ENCODE results near the gene ZNF423. TPM values are rescaled to one million over a fixed set of nuclear protein-coding genes. Genes with fewer than 3 reads are reported as not detected.

ZNF423 gene
- polyA plus RNA-seq, 1 donor from 2014 or later, result 4.5 TPM

DNA sequence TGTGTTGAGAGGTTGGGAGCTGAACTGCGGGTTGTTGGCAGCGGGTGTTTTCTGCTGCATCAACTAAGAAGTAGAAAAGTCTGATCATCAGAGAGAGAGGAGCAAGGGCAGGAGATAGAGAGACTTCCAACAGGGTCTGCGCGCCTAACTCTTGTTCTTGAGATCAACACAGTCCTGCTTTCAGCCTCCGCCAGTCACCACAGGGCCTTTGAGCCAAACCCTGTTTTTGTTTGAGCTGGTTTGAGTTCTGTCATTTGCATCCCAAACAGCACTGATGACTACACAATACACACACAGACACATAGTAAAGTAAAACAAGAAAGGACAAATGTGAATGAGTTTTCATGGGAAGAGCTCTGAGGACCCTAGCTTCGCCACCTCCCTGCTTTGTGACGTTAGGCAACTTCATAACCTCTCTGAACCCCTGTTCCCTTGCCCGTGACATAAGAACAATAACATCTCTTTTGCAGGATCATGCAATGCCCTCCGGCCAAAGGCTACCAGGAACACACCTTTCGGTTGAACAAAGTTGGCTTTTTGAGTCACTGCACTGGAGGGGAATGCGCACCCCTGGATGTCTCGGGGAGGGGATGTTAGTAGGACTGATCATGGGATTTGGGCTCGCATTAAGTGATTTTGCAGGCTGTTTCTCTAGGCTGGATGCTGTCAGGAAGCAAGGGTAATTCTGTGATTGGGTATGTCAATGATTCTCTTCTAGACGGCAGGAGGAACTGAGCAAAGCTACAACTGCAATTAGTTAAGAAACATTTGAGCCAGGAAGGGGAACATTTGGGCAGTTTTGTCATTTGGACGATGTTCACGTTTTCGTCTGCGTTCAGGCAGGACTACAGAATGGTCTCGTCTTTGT lies 390.0 kb downstream of the ZNF423 start:
- Histone ChIP-seq H3K36me3 (ENCODE audit: insufficient read depth, low read length) (no peaks in the 10 kb centered on the region), H3K79me2 (replicated peaks; ENCODE audit: insufficient read depth, low read length) (no peaks in the 10 kb centered on the region), H3K9me2 (ENCODE audit: insufficient read depth, low read length) (no peaks in the 10 kb centered on the region), H3K4me2 (ENCODE audit: low read length) (no peak overlapping the region), H3K27me3 (ENCODE audit: insufficient read depth, low read depth, low read length) (no peaks in the 10 kb centered on the region), H3K27ac (ENCODE audit: low read length) (no peak overlapping the region), H3F3A (ENCODE audit: insufficient read depth, low read length, poor library complexity, severe bottlenecking) (no peaks in the 10 kb centered on the region), H3K9ac (ENCODE audit: low read length) (no peak overlapping the region), H3K9me3 (ENCODE audit: low read length) (no peaks in the 10 kb centered on the region), H3K4me3 (ENCODE audit: low read length) (no peak overlapping the region), H2AFZ (ENCODE audit: low read depth, low read length) (no peak overlapping the region), H4K20me1 (ENCODE audit: insufficient read depth) (no peaks in the 10 kb centered on the region)
- TF ChIP-seq EP300 (conservative IDR thresholded peaks at IDR 0.05; ENCODE audit: poor library complexity, severe bottlenecking), result no peak
- no peak for TF ChIP-seq MXI1 (conservative IDR thresholded peaks at IDR 0.05; ENCODE audit: poor library complexity, severe bottlenecking)
- TF ChIP-seq POLR2AphosphoS5 (IDR thresholded peaks at IDR 0.05), result no peak
- TF ChIP-seq, protein P1, sequence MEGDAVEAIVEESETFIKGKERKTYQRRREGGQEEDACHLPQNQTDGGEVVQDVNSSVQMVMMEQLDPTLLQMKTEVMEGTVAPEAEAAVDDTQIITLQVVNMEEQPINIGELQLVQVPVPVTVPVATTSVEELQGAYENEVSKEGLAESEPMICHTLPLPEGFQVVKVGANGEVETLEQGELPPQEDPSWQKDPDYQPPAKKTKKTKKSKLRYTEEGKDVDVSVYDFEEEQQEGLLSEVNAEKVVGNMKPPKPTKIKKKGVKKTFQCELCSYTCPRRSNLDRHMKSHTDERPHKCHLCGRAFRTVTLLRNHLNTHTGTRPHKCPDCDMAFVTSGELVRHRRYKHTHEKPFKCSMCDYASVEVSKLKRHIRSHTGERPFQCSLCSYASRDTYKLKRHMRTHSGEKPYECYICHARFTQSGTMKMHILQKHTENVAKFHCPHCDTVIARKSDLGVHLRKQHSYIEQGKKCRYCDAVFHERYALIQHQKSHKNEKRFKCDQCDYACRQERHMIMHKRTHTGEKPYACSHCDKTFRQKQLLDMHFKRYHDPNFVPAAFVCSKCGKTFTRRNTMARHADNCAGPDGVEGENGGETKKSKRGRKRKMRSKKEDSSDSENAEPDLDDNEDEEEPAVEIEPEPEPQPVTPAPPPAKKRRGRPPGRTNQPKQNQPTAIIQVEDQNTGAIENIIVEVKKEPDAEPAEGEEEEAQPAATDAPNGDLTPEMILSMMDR (IDR thresholded peaks at IDR 0.05; ENCODE audit: poor library complexity, severe bottlenecking), result no peak
- TF ChIP-seq TAF1 (IDR thresholded peaks at IDR 0.05; ENCODE audit: low read depth), result no peak
- TF ChIP-seq, protein P2, sequence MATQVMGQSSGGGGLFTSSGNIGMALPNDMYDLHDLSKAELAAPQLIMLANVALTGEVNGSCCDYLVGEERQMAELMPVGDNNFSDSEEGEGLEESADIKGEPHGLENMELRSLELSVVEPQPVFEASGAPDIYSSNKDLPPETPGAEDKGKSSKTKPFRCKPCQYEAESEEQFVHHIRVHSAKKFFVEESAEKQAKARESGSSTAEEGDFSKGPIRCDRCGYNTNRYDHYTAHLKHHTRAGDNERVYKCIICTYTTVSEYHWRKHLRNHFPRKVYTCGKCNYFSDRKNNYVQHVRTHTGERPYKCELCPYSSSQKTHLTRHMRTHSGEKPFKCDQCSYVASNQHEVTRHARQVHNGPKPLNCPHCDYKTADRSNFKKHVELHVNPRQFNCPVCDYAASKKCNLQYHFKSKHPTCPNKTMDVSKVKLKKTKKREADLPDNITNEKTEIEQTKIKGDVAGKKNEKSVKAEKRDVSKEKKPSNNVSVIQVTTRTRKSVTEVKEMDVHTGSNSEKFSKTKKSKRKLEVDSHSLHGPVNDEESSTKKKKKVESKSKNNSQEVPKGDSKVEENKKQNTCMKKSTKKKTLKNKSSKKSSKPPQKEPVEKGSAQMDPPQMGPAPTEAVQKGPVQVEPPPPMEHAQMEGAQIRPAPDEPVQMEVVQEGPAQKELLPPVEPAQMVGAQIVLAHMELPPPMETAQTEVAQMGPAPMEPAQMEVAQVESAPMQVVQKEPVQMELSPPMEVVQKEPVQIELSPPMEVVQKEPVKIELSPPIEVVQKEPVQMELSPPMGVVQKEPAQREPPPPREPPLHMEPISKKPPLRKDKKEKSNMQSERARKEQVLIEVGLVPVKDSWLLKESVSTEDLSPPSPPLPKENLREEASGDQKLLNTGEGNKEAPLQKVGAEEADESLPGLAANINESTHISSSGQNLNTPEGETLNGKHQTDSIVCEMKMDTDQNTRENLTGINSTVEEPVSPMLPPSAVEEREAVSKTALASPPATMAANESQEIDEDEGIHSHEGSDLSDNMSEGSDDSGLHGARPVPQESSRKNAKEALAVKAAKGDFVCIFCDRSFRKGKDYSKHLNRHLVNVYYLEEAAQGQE (IDR thresholded peaks at IDR 0.05; ENCODE audit: borderline replicate concordance), result no peak
- no peak for TF ChIP-seq EZH2 (IDR thresholded peaks at IDR 0.05; ENCODE audit: borderline replicate concordance, insufficient read depth, low read length, poor library complexity, severe bottlenecking)
- TF ChIP-seq RAD21 (conservative IDR thresholded peaks at IDR 0.05), result no peak
- no peak for TF ChIP-seq SMC3 (conservative IDR thresholded peaks at IDR 0.05; ENCODE audit: poor library complexity)

DNA sequence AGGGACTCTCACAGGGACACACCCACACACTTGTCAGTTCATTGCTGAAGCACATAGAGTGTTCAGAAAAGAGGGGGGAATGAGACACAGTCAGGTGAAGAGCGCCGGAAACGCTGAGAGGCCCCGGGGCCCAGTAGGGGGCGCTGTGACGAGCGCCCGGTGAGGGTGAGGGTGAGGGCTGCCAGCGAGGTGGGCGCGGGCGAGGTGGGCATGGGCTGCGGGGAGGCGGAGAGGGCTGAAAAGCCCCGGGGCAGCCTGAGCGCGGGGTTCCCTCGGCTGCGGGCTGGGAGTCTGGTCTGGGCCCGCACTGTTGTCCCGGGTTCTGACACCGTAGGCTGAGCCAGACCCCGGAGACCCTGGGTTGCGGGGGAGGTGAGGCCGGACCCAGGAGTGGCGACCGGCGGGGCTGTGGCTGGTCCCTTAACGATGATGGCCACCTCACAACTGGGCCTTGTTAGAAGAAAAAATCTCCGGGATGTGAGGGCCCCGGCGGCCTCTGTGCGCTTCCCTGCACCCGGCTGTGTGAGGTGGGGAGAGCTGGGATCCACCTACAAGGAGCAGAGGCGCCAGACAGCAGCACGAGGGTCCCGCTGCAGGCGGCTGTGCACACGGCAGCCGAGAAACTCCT lies 390.9 kb downstream of the ZNF423 start:
- Histone ChIP-seq H3F3A (ENCODE audit: insufficient read depth, low read length, poor library complexity, severe bottlenecking) (no peaks in the 10 kb centered on the region), H3K9me3 (ENCODE audit: low read length) (no peaks in the 10 kb centered on the region), H3K36me3 (ENCODE audit: insufficient read depth, low read length) (no peaks in the 10 kb centered on the region), H3K79me2 (replicated peaks; ENCODE audit: insufficient read depth, low read length) (no peaks in the 10 kb centered on the region), H2AFZ (ENCODE audit: low read depth, low read length) (no peak overlapping the region), H3K4me2 (ENCODE audit: low read length) (no peak overlapping the region), H3K27me3 (ENCODE audit: insufficient read depth, low read depth, low read length) (no peaks in the 10 kb centered on the region), H4K20me1 (ENCODE audit: insufficient read depth) (no peaks in the 10 kb centered on the region), H3K27ac (ENCODE audit: low read length) (no peak overlapping the region), H3K9ac (ENCODE audit: low read length) (no peak overlapping the region), H3K9me2 (ENCODE audit: insufficient read depth, low read length) (no peaks in the 10 kb centered on the region), H3K4me3 (ENCODE audit: low read length) (no peak overlapping the region)
- TF ChIP-seq, protein P1 (IDR thresholded peaks at IDR 0.05; ENCODE audit: poor library complexity, severe bottlenecking), result peak; percentile 30
- no peak for TF ChIP-seq SMC3 (conservative IDR thresholded peaks at IDR 0.05; ENCODE audit: poor library complexity)
- TF ChIP-seq POLR2AphosphoS5 (IDR thresholded peaks at IDR 0.05), result no peak
